ENCODE results near the gene SERPINB1. TPM values are rescaled to one million over a fixed set of nuclear protein-coding genes. Genes with fewer than 3 reads are reported as not detected.

Gene SERPINB1
- total and polyA plus RNA-seq, 9 of the 15 experiments (the other 6 are each of a cell fraction or from before 2014, with no cell fraction given) = 33.9 to 108 (median 63.8) TPM

- TF ChIP-seq MNT (conservative IDR thresholded peaks at IDR 0.05) = peak in 1 of 2 experiments; percentile 57; a peak in 2 of 4 replicates
- TF ChIP-seq HMG20B (CRISPR knock-in tag; IDR thresholded peaks at IDR 0.05) = no peak
- TF ChIP-seq, protein P1, sequence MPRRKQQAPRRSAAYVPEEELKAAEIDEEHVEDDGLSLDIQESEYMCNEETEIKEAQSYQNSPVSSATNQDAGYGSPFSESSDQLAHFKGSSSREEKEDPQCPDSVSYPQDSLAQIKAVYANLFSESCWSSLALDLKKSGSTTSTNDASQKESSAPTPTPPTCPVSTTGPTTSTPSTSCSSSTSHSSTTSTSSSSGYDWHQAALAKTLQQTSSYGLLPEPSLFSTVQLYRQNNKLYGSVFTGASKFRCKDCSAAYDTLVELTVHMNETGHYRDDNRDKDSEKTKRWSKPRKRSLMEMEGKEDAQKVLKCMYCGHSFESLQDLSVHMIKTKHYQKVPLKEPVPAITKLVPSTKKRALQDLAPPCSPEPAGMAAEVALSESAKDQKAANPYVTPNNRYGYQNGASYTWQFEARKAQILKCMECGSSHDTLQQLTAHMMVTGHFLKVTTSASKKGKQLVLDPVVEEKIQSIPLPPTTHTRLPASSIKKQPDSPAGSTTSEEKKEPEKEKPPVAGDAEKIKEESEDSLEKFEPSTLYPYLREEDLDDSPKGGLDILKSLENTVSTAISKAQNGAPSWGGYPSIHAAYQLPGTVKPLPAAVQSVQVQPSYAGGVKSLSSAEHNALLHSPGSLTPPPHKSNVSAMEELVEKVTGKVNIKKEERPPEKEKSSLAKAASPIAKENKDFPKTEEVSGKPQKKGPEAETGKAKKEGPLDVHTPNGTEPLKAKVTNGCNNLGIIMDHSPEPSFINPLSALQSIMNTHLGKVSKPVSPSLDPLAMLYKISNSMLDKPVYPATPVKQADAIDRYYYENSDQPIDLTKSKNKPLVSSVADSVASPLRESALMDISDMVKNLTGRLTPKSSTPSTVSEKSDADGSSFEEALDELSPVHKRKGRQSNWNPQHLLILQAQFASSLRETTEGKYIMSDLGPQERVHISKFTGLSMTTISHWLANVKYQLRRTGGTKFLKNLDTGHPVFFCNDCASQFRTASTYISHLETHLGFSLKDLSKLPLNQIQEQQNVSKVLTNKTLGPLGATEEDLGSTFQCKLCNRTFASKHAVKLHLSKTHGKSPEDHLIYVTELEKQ (CRISPR knock-in tag; IDR thresholded peaks at IDR 0.05) = no peak
- no peak for TF ChIP-seq PHB2 (IDR thresholded peaks at IDR 0.05; ENCODE audit: low read depth)
- no peak for TF ChIP-seq LEF1 (IDR thresholded peaks at IDR 0.05)
- TF ChIP-seq NEUROD1 (IDR thresholded peaks at IDR 0.05; ENCODE audit: borderline replicate concordance, low read depth, low read length, partially characterized antibody) = no peak
- TF ChIP-seq ILF3 (IDR thresholded peaks at IDR 0.05; ENCODE audit: borderline replicate concordance) = no peak
- TF ChIP-seq NCOA2 (IDR thresholded peaks at IDR 0.05; ENCODE audit: partially characterized antibody in 2 of 2) = no peak
- no peak for TF ChIP-seq TAF1 (IDR thresholded peaks at IDR 0.05; ENCODE audit: control insufficient read depth, extremely low read depth, insufficient read depth, low read length, severe bottlenecking)
- TF ChIP-seq FOXA3 (CRISPR knock-in tag; conservative IDR thresholded peaks at IDR 0.05 in 1 of 2, IDR thresholded peaks at IDR 0.05 in 1 of 2) = 0 out of 4 replicates have a peak, but pooled peaks of 1 of the 2 experiments have one; percentile 22
- TF ChIP-seq GATA2 (CRISPR knock-in tag; IDR thresholded peaks at IDR 0.05) = 0 out of 2 replicates have a peak, but pooled peaks have one; percentile 25
- no peak for TF ChIP-seq CHD2 (IDR thresholded peaks at IDR 0.05; ENCODE audit: low read depth, low read length)
- TF ChIP-seq TBP (optimal IDR thresholded peaks at IDR 0.05; ENCODE audit: low read depth, low read length) = no peak
- TF ChIP-seq TCF15 (CRISPR knock-in tag; IDR thresholded peaks at IDR 0.05) = no peak
- no peak for TF ChIP-seq SRSF1 (IDR thresholded peaks at IDR 0.05; ENCODE audit: low read depth, low read length)
- TF ChIP-seq ID3 (CRISPR knock-in tag; IDR thresholded peaks at IDR 0.05) = no peak
- no peak for TF ChIP-seq ID3 (tag; IDR thresholded peaks at IDR 0.05)
- no peak for TF ChIP-seq STAT5B (CRISPR knock-in tag; IDR thresholded peaks at IDR 0.05)
- no peak for TF ChIP-seq MAFK (IDR thresholded peaks at IDR 0.05; ENCODE audit: low read length)
- no peak for TF ChIP-seq BACH1 (tag; IDR thresholded peaks at IDR 0.05)
- no peak for TF ChIP-seq ZNF212 (CRISPR knock-in tag; IDR thresholded peaks at IDR 0.05)
- TF ChIP-seq ZC3H4 (CRISPR knock-in tag; IDR thresholded peaks at IDR 0.05; ENCODE audit: borderline replicate concordance) = no peak
- TF ChIP-seq TCF7 (IDR thresholded peaks at IDR 0.05; ENCODE audit: borderline replicate concordance) = no peak
- TF ChIP-seq, protein P2, sequence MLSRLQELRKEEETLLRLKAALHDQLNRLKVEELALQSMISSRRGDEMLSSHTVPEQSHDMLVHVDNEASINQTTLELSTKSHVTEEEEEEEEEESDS (CRISPR knock-in tag; IDR thresholded peaks at IDR 0.05) = no peak
Measured at GRCh38 chr6:2799936-2800527, 41.6 kb downstream of the SERPINB1 start (continued).
